RWPE2 (cell line): ENCODE measurements around the gene FBXL14.

ENCODE experiments used
- ATAC-seq: fragments of 200-7000 bp; cut with Tn5 transposase; 3 replicates; pipeline ENCODE4 v1.9.1; 2021; ENCODE audit warnings: low read depth
- DNase-seq: peaks from one replicate; pipeline ENCODE4 v3.0.0-alpha.2; 2020; ENCODE audit warnings: low spot score
- H3K27ac ChIP-seq: fragments of 450-650 bp; 2 replicates; pipeline ENCODE4 v1.5.1; 2017; ENCODE audit warnings: mild to moderate bottlenecking; ENCODE audit not compliant: poor library complexity, severe bottlenecking
- H3K27me3 ChIP-seq: fragments of 250-450 bp; sonication (Bioruptor Pico); 2 replicates; pipeline ENCODE4 v1.5.1; 2021; ENCODE audit warnings: mild to moderate bottlenecking, moderate library complexity; ENCODE audit not compliant: insufficient read depth, poor library complexity, severe bottlenecking
- H3K36me3 ChIP-seq: fragments of 250-450 bp; sonication (Bioruptor Pico); 2 replicates; pipeline ENCODE4 v1.5.1; 2020; ENCODE audit warnings: low read depth, mild to moderate bottlenecking, moderate library complexity
- H3K4me1 ChIP-seq: fragments of 250-450 bp; sonication (Bioruptor Pico); 2 replicates; pipeline ENCODE4 v1.5.1; 2021; ENCODE audit warnings: mild to moderate bottlenecking, moderate library complexity; ENCODE audit not compliant: insufficient read depth, poor library complexity, severe bottlenecking
- H3K4me3 ChIP-seq: fragments of 250-450 bp; sonication (Bioruptor Pico); 2 replicates; pipeline ENCODE4 v1.5.1; 2021; ENCODE audit warnings: mild to moderate bottlenecking, moderate library complexity; ENCODE audit not compliant: severe bottlenecking
- H3K9me3 ChIP-seq: fragments of 250-450 bp; sonication (Bioruptor Pico); 2 replicates; pipeline ENCODE4 v1.5.1; 2021; ENCODE audit warnings: mild to moderate bottlenecking, moderate library complexity; ENCODE audit not compliant: severe bottlenecking
- TF ChIP-seq, protein P1 (sequence below): fragments of 450-650 bp; IDR thresholded peaks from one replicate; pipeline ENCODE4 v1.5.1; 2017; ENCODE audit warnings: mild to moderate bottlenecking, moderate library complexity; ENCODE audit not compliant: poor library complexity, severe bottlenecking

The FBXL14 gene

DNA sequence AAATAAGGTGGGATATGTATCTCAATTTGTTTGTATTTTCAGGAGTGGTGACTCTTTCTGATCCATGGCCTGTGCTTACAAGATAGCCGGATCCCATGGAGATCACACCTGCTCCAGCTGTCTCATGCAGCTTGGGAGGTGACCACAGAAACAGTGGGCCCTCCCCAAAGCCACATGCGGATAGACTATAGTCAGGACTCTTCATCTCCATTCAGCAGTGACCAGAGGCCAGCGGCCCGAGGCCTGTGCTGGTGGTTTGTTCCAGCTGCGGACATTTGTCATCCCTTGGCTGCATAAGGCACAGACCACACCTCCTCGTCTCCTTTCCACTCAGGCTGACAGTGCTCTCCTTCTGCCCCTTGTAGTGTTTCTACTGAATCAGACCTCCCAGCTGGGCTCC, 20.0 kb upstream of the FBXL14 start:
- Histone ChIP-seq H3K4me1 (peaks cover 29% of the 10 kb centered on the region), H3K9me3 (no peaks in the 10 kb centered on the region), H3K27me3 (no peaks in the 10 kb centered on the region), H3K4me3 (no peak overlapping the region), H3K27ac (no peak overlapping the region), H3K36me3 (no peaks in the 10 kb centered on the region)
- ATAC-seq, result no peak
- TF ChIP-seq, protein P1, sequence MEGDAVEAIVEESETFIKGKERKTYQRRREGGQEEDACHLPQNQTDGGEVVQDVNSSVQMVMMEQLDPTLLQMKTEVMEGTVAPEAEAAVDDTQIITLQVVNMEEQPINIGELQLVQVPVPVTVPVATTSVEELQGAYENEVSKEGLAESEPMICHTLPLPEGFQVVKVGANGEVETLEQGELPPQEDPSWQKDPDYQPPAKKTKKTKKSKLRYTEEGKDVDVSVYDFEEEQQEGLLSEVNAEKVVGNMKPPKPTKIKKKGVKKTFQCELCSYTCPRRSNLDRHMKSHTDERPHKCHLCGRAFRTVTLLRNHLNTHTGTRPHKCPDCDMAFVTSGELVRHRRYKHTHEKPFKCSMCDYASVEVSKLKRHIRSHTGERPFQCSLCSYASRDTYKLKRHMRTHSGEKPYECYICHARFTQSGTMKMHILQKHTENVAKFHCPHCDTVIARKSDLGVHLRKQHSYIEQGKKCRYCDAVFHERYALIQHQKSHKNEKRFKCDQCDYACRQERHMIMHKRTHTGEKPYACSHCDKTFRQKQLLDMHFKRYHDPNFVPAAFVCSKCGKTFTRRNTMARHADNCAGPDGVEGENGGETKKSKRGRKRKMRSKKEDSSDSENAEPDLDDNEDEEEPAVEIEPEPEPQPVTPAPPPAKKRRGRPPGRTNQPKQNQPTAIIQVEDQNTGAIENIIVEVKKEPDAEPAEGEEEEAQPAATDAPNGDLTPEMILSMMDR, result no peak
- no peak for DNase-seq

DNA sequence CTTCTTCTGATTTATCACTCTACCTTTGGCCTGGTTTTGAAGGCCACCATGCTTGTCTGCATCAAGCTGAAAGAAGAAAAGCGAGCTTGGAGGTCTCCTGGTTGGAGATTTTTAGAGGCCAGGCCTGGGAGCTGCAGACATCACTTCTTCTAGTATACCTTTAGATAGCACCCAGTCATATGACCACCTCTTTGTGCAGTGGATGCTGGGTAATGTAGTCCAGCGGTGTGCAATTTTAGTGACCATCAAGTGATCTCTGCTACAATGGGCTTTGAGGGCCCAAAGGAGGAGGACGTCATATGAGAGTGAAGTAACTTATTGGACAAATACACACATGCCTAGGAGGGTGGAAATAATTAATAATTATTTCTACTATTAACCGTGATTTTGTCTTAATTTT, 19.5 kb upstream of the FBXL14 start:
- DNase-seq (no peak), ATAC-seq (no peak)
- no peak overlapping the region for H3K4me3 ChIP-seq
- TF ChIP-seq, protein P1, result no peak
- no peak overlapping the region for H3K27ac ChIP-seq
- no peaks in the 10 kb centered on the region for H3K27me3 ChIP-seq
- H3K9me3 ChIP-seq, result no peaks in the 10 kb centered on the region
- no peaks in the 10 kb centered on the region for H3K36me3 ChIP-seq
- H3K4me1 ChIP-seq, result peaks cover 29% of the 10 kb centered on the region

DNA sequence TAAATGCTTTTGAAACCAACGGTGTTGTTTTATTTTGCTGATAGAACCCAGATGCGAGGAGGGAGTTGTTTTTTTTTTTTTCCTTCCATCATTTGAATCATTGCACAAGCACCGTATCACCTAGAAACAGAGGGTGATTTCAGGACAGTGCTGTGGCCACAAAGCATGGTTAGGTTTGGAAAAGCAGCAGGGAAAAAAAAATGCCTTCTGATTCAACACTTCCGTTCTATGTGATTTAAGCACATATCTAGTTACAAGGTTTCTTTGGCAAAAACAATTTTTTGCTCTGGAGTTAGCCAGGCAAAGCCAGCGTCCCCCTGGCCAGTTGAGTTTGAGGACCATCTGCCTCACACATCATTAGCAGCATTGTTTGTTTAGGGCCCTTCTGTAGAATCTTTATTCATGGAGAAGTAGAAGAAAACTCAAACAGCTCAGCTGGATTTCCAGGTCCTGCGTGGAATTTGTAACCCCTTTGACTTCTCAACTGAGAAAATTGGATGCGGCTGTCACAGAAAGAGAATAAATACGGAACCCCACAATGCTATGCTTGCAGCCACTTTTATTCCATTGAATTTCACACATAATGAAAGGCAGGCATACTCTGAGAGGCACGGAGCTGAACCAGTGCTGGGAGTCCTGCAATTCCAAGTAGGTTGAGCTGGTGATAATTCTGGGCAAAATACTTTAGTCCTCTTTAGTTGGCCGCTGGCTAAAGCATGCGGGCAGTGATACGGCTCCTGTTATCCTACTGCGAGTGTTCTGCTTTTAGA, 17.6 kb upstream of the FBXL14 start:
- TF ChIP-seq, protein P1, result no peak
- Histone ChIP-seq H3K36me3 (no peaks in the 10 kb centered on the region), H3K27ac (no peak overlapping the region), H3K4me1 (peaks cover 37% of the 10 kb centered on the region), H3K27me3 (no peaks in the 10 kb centered on the region), H3K4me3 (no peak overlapping the region), H3K9me3 (no peaks in the 10 kb centered on the region)
- ATAC-seq (peak; percentile 62; the same call in 2 of the 3 replicates), DNase-seq (no peak)

DNA sequence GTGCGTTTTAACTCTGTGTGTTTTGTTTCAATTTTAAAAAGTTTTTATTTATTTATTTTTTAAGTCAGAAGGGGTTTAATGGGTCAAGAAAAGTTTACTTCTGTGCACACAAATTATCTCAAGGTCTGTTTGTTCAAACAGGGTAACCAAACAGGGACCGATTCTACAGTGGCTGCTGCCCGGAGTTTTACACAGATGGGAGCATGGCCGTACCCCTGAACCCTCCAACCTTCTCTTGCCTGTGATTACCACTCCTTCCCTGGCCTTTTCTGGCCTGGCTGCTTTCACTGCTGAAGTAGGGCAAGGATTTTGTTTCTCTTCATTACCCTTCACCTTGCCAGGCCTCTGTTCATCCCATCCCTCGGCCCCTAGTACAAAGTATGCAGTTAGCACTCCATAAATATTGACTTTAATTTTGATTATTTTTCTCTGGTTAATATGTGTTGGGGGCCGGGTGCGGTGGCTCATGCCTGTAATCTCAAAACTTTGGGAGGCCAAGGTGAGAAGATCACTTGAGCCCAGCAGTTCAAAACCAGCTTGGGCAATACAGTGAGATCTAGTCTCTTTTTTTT, 15.8 kb upstream of the FBXL14 start:
- peaks cover 36% of the 10 kb centered on the region for H3K4me1 ChIP-seq
- no peak for ATAC-seq
- no peak overlapping the region for H3K4me3 ChIP-seq
- H3K27me3 ChIP-seq, result no peaks in the 10 kb centered on the region
- H3K27ac ChIP-seq, result no peak overlapping the region
- DNase-seq, result no peak
- TF ChIP-seq, protein P1, result no peak
- H3K9me3 ChIP-seq, result no peaks in the 10 kb centered on the region
- H3K36me3 ChIP-seq, result no peaks in the 10 kb centered on the region

DNA sequence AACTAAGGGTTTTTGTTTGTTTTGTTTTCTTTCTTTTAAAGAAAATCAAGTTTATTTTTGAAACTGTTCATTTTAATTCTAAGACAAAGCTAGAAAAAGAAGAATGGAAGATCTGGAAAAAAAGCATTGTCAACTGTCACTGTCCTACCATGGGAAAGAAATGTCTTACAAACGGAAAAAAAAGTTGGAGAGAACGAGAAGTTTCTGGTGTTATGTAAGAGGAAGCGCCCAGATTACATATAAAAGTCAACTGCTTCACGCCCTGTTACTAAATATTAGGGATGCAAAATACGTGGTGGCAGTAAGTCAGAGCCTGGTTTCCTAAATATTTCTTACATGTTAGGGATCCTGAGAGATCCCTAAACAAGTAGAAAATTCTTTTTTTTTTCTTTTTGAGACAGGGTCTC, 14.3 kb upstream of the FBXL14 start:
- Histone ChIP-seq H3K27ac (no peak overlapping the region), H3K4me3 (no peak overlapping the region)
- no peak for DNase-seq

More for the DNA sequence above, 14.3 kb upstream of the FBXL14 start:
- TF ChIP-seq, protein P1, result no peak
- no peaks in the 10 kb centered on the region for H3K27me3 ChIP-seq
- peaks cover 36% of the 10 kb centered on the region for H3K4me1 ChIP-seq
- ATAC-seq, result no peak
- no peaks in the 10 kb centered on the region for H3K9me3 ChIP-seq
- no peaks in the 10 kb centered on the region for H3K36me3 ChIP-seq
